Measurements from ENCODE around the gene LATS2.

- no peak for TF ChIP-seq CTCF (IDR thresholded peaks at IDR 0.05)
- TF ChIP-seq POLR2A (IDR thresholded peaks at IDR 0.05) = no peak
Observed at GRCh38 chr13:20984879-20985278, 76.5 kb downstream of the LATS2 start.

All from thyroid gland (tissue), 4 donors.